ENCODE data around the gene PLEKHJ1.

The PLEKHJ1 gene

DNA sequence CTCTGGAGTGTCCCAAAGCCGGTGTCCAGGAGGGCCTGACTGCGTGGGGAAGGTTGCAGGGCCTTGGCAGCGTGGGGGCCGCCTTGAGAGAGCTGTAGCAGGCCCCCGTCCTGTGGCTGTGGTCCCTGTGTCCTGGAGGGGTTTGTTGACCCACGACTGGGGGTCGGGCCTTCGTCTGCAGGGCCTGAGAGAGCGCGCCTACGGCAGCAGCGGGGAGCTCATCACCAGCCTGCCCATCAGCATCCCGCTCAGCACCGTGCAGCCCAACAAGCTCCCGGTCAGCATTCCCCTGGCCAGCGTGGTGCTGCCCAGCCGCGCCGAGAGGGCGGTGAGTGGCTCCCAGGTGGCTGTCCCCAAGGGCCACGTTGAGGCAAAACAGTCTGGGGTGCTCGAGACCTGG is 18.5 kb downstream of the PLEKHJ1 start:
- no peak overlapping the region for H3K4me3 ChIP-seq (ENCODE audit: low read depth, low read length)
- TF ChIP-seq, protein P1, sequence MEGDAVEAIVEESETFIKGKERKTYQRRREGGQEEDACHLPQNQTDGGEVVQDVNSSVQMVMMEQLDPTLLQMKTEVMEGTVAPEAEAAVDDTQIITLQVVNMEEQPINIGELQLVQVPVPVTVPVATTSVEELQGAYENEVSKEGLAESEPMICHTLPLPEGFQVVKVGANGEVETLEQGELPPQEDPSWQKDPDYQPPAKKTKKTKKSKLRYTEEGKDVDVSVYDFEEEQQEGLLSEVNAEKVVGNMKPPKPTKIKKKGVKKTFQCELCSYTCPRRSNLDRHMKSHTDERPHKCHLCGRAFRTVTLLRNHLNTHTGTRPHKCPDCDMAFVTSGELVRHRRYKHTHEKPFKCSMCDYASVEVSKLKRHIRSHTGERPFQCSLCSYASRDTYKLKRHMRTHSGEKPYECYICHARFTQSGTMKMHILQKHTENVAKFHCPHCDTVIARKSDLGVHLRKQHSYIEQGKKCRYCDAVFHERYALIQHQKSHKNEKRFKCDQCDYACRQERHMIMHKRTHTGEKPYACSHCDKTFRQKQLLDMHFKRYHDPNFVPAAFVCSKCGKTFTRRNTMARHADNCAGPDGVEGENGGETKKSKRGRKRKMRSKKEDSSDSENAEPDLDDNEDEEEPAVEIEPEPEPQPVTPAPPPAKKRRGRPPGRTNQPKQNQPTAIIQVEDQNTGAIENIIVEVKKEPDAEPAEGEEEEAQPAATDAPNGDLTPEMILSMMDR (IDR thresholded peaks at IDR 0.05; ENCODE audit: low read depth, low read length) = no peak

DNA sequence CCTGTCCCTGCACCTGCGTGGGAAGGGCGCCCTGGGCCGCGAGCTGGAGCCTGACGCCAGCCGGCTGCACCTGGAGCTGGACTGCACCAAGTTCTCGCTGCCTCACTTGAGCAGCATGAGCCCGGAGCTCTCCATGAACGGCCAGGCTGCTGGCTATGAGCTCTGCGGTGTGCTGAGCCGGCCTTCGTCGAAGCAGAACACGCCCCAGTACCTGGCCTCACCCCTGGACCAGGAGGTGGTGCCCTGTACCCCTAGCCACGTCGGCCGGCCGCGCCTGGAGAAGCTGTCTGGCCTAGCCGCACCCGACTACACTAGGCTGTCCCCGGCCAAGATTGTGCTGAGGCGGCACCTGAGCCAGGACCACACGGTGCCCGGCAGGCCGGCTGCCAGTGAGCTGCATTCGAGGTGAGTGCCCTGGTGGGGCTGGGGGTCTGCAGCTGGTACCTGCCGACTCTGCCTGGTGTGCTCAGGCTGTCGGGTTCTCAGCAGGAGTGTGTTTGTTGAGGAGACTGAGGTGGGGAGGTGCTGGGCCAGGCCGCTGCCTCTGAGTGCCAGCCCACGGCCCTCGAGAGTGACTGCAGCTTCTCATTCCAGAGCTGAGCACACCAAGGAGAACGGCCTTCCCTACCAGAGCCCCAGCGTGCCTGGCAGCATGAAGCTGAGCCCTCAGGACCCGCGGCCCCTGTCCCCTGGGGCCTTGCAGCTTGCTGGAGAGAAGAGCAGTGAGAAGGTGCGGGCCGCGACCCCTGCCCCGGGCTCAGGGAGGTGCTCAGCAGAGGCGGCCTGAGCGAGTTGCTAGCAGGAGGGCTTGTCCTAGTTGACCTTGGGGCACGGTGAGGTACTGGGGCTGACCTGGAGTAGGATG is 19.5 kb downstream of the PLEKHJ1 start:
- TF ChIP-seq, protein P1 (IDR thresholded peaks at IDR 0.05; ENCODE audit: low read depth, low read length) = no peak
- H3K4me3 ChIP-seq (ENCODE audit: low read depth, low read length) = no peak overlapping the region

- TF ChIP-seq, protein P1 (IDR thresholded peaks at IDR 0.05; ENCODE audit: low read depth, low read length) = no peak
- no peak overlapping the region for H3K4me3 ChIP-seq (ENCODE audit: low read depth, low read length)
These were observed 20.8 kb downstream of the PLEKHJ1 start for GRCh38 chr19:2215281-2215751.

DNA sequence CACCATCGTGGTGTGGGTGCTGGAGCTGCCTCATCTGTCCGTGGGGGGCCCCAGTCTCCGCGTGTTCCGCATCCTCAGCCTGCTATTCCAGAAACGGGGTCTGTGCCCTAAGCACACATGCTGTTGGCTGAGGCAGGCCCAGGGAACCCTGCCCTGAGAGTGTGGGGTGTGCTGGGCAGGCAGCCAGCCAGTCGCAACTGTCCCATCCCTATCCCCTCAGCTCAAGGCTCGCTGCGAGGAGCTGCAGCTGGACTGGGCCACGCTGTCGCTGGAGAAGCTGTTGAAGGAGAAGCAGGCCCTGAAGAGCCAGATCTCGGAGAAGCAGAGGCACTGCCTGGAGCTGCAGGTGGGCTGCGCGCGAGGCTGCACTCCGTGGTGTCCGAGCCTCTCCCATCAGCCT is 21.9 kb downstream of the PLEKHJ1 start:
- H3K4me3 ChIP-seq (ENCODE audit: low read depth, low read length) = no peak overlapping the region
- TF ChIP-seq, protein P1 (IDR thresholded peaks at IDR 0.05; ENCODE audit: low read depth, low read length) = no peak

- TF ChIP-seq, protein P1 (IDR thresholded peaks at IDR 0.05; ENCODE audit: low read depth, low read length) = no peak
- no peak overlapping the region for H3K4me3 ChIP-seq (ENCODE audit: low read depth, low read length)
These were observed 22.3 kb downstream of the PLEKHJ1 start for GRCh38 chr19:2213799-2214198.

GRCh38 chr19:2212861-2213711 is 23.0 kb downstream of the PLEKHJ1 start:
- no peak overlapping the region for H3K4me3 ChIP-seq (ENCODE audit: low read depth, low read length)
- TF ChIP-seq, protein P1 (IDR thresholded peaks at IDR 0.05; ENCODE audit: low read depth, low read length) = no peak
